K562 (cell line): ENCODE measurements around the gene TMEM273. TPM values are rescaled to one million over a fixed set of nuclear protein-coding genes. Genes with fewer than 3 reads are reported as not detected.

Source experiments
- ASH1L ChIP-seq: fragments of 450-650 bp; IDR thresholded peaks from 2 replicates; pipeline ENCODE4 v1.6.1; 2018; ENCODE audit warnings: borderline replicate concordance, mild to moderate bottlenecking, low read depth; ENCODE audit not compliant: partially characterized antibody
- ATF7 ChIP-seq: fragments of 450-650 bp; IDR thresholded peaks from 2 replicates; pipeline ENCODE4 v1.7.1; 2014; ENCODE audit warnings: mild to moderate bottlenecking, moderate library complexity
- BCOR ChIP-seq: fragments of 450-650 bp; IDR thresholded peaks from 2 replicates; pipeline ENCODE4 v1.6.1; 2016
- C11orf30 ChIP-seq: fragments of 450-650 bp; IDR thresholded peaks from 2 replicates; pipeline ENCODE4 v1.6.1; 2016; ENCODE audit warnings: low read depth, mild to moderate bottlenecking
- DIDO1 ChIP-seq: fragments of 450-650 bp; IDR thresholded peaks from 2 replicates; pipeline ENCODE4 v1.6.1; 2016; ENCODE audit warnings: low read depth, missing biosample characterization, missing genetic modification characterization
- ETV6 ChIP-seq, 3 experiments: fragments of 150-350 bp in 1 of 3; sonication (generic) in 1 of 3; formaldehyde crosslinking in 1 of 3; IDR thresholded peaks; 2 replicates each; pipeline versions ENCODE4 v1.6.1 to v1.8.0; 2014 to 2022; ENCODE audit warnings: borderline replicate concordance in 2 of 3, low read depth in 2 of 3, antibody characterized with exemption in 1 of 3, low read length in 1 of 3, mild to moderate bottlenecking in 1 of 3, missing genetic modification reagents in 1 of 3
- HNRNPLL ChIP-seq: fragments of 200-400 bp; formaldehyde crosslinking; IDR thresholded peaks from 2 replicates; pipeline ENCODE4 v1.6.1; 2017; ENCODE audit warnings: low read length, low read depth, mild to moderate bottlenecking; ENCODE audit not compliant: poor library complexity, severe bottlenecking
- MAZ ChIP-seq, 2 experiments: fragments of 450-650 bp in 1 of 2; sonication (generic) in 1 of 2; formaldehyde crosslinking; IDR thresholded peaks in 1 of 2; conservative IDR thresholded peaks in 1 of 2; 2 replicates each; pipeline versions ENCODE4 v1.4.0 to v1.5.0; 2020; ENCODE audit warnings: mild to moderate bottlenecking in 1 of 2, missing genetic modification reagents in 1 of 2
- MCM5 ChIP-seq: fragments of 450-650 bp; IDR thresholded peaks from 2 replicates; pipeline ENCODE4 v1.6.1; 2016; ENCODE audit warnings: low read depth
- MTA3 ChIP-seq: fragments of 450-650 bp; formaldehyde crosslinking; IDR thresholded peaks from 2 replicates; pipeline ENCODE4 v1.6.1; 2017; ENCODE audit warnings: mild to moderate bottlenecking, borderline replicate concordance
- NCOA6 ChIP-seq: fragments of 450-650 bp; IDR thresholded peaks from 2 replicates; pipeline ENCODE4 v1.6.1; 2017; ENCODE audit warnings: mild to moderate bottlenecking
- NUFIP1 ChIP-seq: fragments of 450-650 bp; IDR thresholded peaks from 2 replicates; pipeline ENCODE4 v1.6.1; 2018; ENCODE audit not compliant: partially characterized antibody
- PHF20 ChIP-seq: fragments of 450-650 bp; IDR thresholded peaks from 2 replicates; pipeline ENCODE4 v1.6.1; 2018; ENCODE audit not compliant: partially characterized antibody
- RB1 ChIP-seq: fragments of 450-650 bp; IDR thresholded peaks from 2 replicates; pipeline ENCODE4 v1.6.1; 2017; ENCODE audit warnings: low read depth, mild to moderate bottlenecking
- STAT5A ChIP-seq: IDR thresholded peaks from 2 replicates; pipeline ENCODE4 v1.6.1; 2012; ENCODE audit warnings: low read length, inconsistent platforms, borderline replicate concordance
- TCF15 ChIP-seq: fragments of 250-450 bp; sonication (Bioruptor Pico); IDR thresholded peaks from 2 replicates; pipeline ENCODE4 v1.8.0; 2022; ENCODE audit warnings: moderate library complexity, mild to moderate bottlenecking, inconsistent platforms
- TOE1 ChIP-seq, 2 experiments: fragments of 450-650 bp in 1 of 2; sonication (generic) in 1 of 2; formaldehyde crosslinking in 1 of 2; IDR thresholded peaks; 2 replicates each; pipeline versions ENCODE4 v1.7.1 to v1.8.0; 2016 to 2022; ENCODE audit warnings: borderline replicate concordance in 2 of 2, mild to moderate bottlenecking in 2 of 2, antibody characterized with exemption in 1 of 2, inconsistent platforms in 1 of 2, low read depth in 1 of 2, missing genetic modification reagents in 1 of 2, moderate library complexity in 1 of 2
- ZNF586 ChIP-seq: fragments of 450-650 bp; formaldehyde crosslinking; conservative IDR thresholded peaks from 2 replicates; pipeline ENCODE4 v1.4.0; 2020; ENCODE audit warnings: mild to moderate bottlenecking, moderate library complexity
- polyA plus RNA-seq, 8 experiments: library from polyadenylated mRNA; depleted of rRNA in 4 of 8; stranded (reverse) in 5 of 8; unstranded in 3 of 8; fragments of >200 nt; fragmentation: Nextera tagmentation in 2 of 8; fragmentation: Illumina TruSeq in 1 of 8; extraction: Ambion mirVana in 2 of 8; extraction: Trizol in 1 of 8; gene quantifications; 2 replicates each; pipeline versions ENCODE4 v1.2.1 to v1.2.3, GENCODE V29; 2011 to 2014; ENCODE audit warnings: inconsistent platforms in 1 of 8, missing spikeins in 1 of 8
- total RNA-seq, 7 experiments: library from RNA; depleted of rRNA in 6 of 7; stranded (reverse); fragments of >200 nt in 6 of 7; fragmentation: Illumina TruSeq in 2 of 7; extraction: Trizol in 2 of 7; gene quantifications; 2 replicates each; pipeline versions ENCODE4 v1.2.1 to v1.2.3, GENCODE V29; 2011 to 2021; ENCODE audit warnings: low replicate concordance in 1 of 7
- TF ChIP-seq, protein P1 (sequence below): conservative IDR thresholded peaks from 2 replicates; pipeline ENCODE4 v1.6.1; 2011; ENCODE audit warnings: low read depth, mild to moderate bottlenecking, low read length; ENCODE audit not compliant: control insufficient read depth
- TF ChIP-seq, protein P2 (sequence below): IDR thresholded peaks from 2 replicates; pipeline ENCODE4 v1.6.1; 2014; ENCODE audit warnings: antibody characterized with exemption
- TF ChIP-seq, protein P3 (sequence below): fragments of 250-450 bp; sonication (Bioruptor Pico); IDR thresholded peaks from 2 replicates; pipeline ENCODE4 v1.4.0; 2020; ENCODE audit warnings: mild to moderate bottlenecking, moderate library complexity, borderline replicate concordance
- TF ChIP-seq, protein P4 (sequence below): sonication (generic); formaldehyde crosslinking; IDR thresholded peaks from 2 replicates; pipeline ENCODE4 v1.8.0; 2023; ENCODE audit warnings: mild to moderate bottlenecking, missing genetic modification reagents

Gene TMEM273
- total and polyA plus RNA-seq, 9 of the 15 experiments (the other 6 are each of a cell fraction or from before 2014, with no cell fraction given) = 39.2 to 131 (median 95.6) TPM

DNA sequence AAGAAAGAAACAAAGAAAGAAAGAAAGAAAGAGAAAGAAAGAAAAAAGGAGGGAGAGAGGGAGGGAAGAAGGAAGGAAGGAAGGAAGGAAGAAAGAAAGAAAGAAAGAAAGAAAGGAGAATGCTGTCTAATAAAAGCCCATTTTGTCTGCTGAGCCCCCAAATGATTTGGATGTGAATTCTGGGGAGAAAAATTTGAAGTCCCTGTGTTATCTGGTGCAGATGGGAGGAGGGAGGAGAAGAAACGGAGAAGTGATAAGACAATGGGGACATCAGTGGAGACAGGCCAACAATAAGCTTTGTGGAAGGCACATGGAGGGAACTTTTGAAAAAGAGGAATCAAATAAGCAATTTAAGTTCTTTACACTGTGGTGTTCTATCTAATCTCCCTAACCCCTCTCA, 24.6 kb upstream of the TMEM273 start (continued):
- TF ChIP-seq, protein P1, sequence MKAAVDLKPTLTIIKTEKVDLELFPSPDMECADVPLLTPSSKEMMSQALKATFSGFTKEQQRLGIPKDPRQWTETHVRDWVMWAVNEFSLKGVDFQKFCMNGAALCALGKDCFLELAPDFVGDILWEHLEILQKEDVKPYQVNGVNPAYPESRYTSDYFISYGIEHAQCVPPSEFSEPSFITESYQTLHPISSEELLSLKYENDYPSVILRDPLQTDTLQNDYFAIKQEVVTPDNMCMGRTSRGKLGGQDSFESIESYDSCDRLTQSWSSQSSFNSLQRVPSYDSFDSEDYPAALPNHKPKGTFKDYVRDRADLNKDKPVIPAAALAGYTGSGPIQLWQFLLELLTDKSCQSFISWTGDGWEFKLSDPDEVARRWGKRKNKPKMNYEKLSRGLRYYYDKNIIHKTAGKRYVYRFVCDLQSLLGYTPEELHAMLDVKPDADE = no peak
- TF ChIP-seq ZNF586 (CRISPR knock-in tag) = no peak
- no peak for TF ChIP-seq HNRNPLL
- TF ChIP-seq, protein P2, sequence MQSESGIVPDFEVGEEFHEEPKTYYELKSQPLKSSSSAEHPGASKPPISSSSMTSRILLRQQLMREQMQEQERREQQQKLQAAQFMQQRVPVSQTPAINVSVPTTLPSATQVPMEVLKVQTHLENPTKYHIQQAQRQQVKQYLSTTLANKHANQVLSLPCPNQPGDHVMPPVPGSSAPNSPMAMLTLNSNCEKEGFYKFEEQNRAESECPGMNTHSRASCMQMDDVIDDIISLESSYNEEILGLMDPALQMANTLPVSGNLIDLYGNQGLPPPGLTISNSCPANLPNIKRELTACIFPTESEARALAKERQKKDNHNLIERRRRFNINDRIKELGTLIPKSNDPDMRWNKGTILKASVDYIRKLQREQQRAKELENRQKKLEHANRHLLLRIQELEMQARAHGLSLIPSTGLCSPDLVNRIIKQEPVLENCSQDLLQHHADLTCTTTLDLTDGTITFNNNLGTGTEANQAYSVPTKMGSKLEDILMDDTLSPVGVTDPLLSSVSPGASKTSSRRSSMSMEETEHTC = no peak
- TF ChIP-seq, protein P3, sequence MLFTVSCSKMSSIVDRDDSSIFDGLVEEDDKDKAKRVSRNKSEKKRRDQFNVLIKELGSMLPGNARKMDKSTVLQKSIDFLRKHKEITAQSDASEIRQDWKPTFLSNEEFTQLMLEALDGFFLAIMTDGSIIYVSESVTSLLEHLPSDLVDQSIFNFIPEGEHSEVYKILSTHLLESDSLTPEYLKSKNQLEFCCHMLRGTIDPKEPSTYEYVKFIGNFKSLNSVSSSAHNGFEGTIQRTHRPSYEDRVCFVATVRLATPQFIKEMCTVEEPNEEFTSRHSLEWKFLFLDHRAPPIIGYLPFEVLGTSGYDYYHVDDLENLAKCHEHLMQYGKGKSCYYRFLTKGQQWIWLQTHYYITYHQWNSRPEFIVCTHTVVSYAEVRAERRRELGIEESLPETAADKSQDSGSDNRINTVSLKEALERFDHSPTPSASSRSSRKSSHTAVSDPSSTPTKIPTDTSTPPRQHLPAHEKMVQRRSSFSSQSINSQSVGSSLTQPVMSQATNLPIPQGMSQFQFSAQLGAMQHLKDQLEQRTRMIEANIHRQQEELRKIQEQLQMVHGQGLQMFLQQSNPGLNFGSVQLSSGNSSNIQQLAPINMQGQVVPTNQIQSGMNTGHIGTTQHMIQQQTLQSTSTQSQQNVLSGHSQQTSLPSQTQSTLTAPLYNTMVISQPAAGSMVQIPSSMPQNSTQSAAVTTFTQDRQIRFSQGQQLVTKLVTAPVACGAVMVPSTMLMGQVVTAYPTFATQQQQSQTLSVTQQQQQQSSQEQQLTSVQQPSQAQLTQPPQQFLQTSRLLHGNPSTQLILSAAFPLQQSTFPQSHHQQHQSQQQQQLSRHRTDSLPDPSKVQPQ = no peak
- TF ChIP-seq MCM5 = no peak
- no peak for TF ChIP-seq ETV6 (IDR thresholded peaks at IDR 0.05; ENCODE audit: borderline replicate concordance in 1 of 2, low read depth in 2 of 2, low read length in 1 of 2)
- no peak for TF ChIP-seq ETV6 (CRISPR knock-in tag; IDR thresholded peaks at IDR 0.05; ENCODE audit: borderline replicate concordance)
- no peak for TF ChIP-seq TCF15 (CRISPR knock-in tag)
- no peak for TF ChIP-seq MTA3
- no peak for TF ChIP-seq C11orf30
- no peak for TF ChIP-seq PHF20
- no peak for TF ChIP-seq STAT5A
- no peak for TF ChIP-seq NCOA6
- TF ChIP-seq, protein P4, sequence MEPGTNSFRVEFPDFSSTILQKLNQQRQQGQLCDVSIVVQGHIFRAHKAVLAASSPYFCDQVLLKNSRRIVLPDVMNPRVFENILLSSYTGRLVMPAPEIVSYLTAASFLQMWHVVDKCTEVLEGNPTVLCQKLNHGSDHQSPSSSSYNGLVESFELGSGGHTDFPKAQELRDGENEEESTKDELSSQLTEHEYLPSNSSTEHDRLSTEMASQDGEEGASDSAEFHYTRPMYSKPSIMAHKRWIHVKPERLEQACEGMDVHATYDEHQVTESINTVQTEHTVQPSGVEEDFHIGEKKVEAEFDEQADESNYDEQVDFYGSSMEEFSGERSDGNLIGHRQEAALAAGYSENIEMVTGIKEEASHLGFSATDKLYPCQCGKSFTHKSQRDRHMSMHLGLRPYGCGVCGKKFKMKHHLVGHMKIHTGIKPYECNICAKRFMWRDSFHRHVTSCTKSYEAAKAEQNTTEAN = no peak
- no peak for TF ChIP-seq ATF7
- no peak; a peak in 1 of 4 replicates for TF ChIP-seq MAZ (CRISPR knock-in tag; conservative IDR thresholded peaks at IDR 0.05 in 1 of 2, IDR thresholded peaks at IDR 0.05 in 1 of 2)
- no peak for TF ChIP-seq DIDO1
- TF ChIP-seq NUFIP1 = no peak
- no peak for TF ChIP-seq ASH1L
- 0 out of 2 replicates have a peak, but pooled peaks have one; percentile 32 for TF ChIP-seq TOE1 (IDR thresholded peaks at IDR 0.05; ENCODE audit: borderline replicate concordance)
- TF ChIP-seq TOE1 (CRISPR knock-in tag; IDR thresholded peaks at IDR 0.05; ENCODE audit: borderline replicate concordance, low read depth) = no peak
- no peak for TF ChIP-seq RB1
- TF ChIP-seq BCOR = 0 out of 2 replicates have a peak, but pooled peaks have one; percentile 19
